HT-29 (cell line): Measurements from ENCODE around the gene N4BP2L1. TPM values are rescaled to one million over a fixed set of nuclear protein-coding genes. Genes with fewer than 3 reads are reported as not detected.

Experiments
- DNase-seq: peaks from one replicate; pipeline ENCODE4 v3.0.0-alpha.2; 2015; ENCODE audit warnings: low spot score
- total RNA-seq: library from RNA; depleted of rRNA; stranded (reverse); fragments of >200 nt; shearing (Covaris generic); gene quantifications from 2 replicates; pipeline ENCODE4 v1.2.3, GENCODE V29; 2014

The N4BP2L1 gene
- total RNA-seq, 1 experiment from 2014 or later = not detected

- DNase-seq = peak; percentile 24
These were observed 4.9 kb upstream of the N4BP2L1 start for GRCh38 chr13:32432856-32433255.

- no peak for DNase-seq
These were observed 3.4 kb upstream of the N4BP2L1 start for GRCh38 chr13:32431361-32431760.

- no peak for DNase-seq
These were observed 2.3 kb upstream of the N4BP2L1 start for GRCh38 chr13:32430018-32430747.

GRCh38 chr13:32429433-32429909, 1.5 kb upstream of the N4BP2L1 start:
- no peak for DNase-seq

GRCh38 chr13:32428581-32429432, 877 bp upstream of the N4BP2L1 start:
- peak; percentile 19 for DNase-seq

- DNase-seq = peak; percentile 25
These were observed 709 bp downstream of the N4BP2L1 start for GRCh38 chr13:32426990-32427851.

- peak; percentile 49 for DNase-seq
These were observed 1.5 kb downstream of the N4BP2L1 start for GRCh38 chr13:32426191-32426989.

- DNase-seq = no peak
These were observed 2.8 kb downstream of the N4BP2L1 start for GRCh38 chr13:32425158-32425557.

- no peak for DNase-seq
These were observed 4.3 kb downstream of the N4BP2L1 start for GRCh38 chr13:32423592-32423991.

- no peak for DNase-seq
These were observed 8.1 kb downstream of the N4BP2L1 start for GRCh38 chr13:32419862-32420261.

- DNase-seq = no peak
These were observed 9.9 kb downstream of the N4BP2L1 start for GRCh38 chr13:32417995-32418394.

GRCh38 chr13:32415019-32415418, 12.9 kb downstream of the N4BP2L1 start:
- DNase-seq = peak; percentile 42

GRCh38 chr13:32414580-32414979, 13.3 kb downstream of the N4BP2L1 start:
- DNase-seq = no peak

- DNase-seq = no peak
These were observed 14.6 kb downstream of the N4BP2L1 start for GRCh38 chr13:32413284-32413683.

- DNase-seq = no peak
These were observed 18.1 kb downstream of the N4BP2L1 start for GRCh38 chr13:32409561-32410421.

- DNase-seq = no peak
These were observed 19.0 kb downstream of the N4BP2L1 start for GRCh38 chr13:32409001-32409313.

- DNase-seq = no peak
These were observed 19.5 kb downstream of the N4BP2L1 start for GRCh38 chr13:32408296-32409000.

- no peak for DNase-seq
These were observed 20.1 kb downstream of the N4BP2L1 start for GRCh38 chr13:32407854-32408253.

- DNase-seq = no peak
These were observed 24.8 kb downstream of the N4BP2L1 start for GRCh38 chr13:32403108-32403507.
